Stimulated activated CD4-positive, alpha-beta T cell treated with anti-CD3 and anti-CD28 coated beads, Interleukin-2, amount 100 ng/mL, for 48 hours (primary cell): ENCODE measurements around the gene CDC25B.

Experiments used
- DNase-seq, 2 donors: peaks; one replicate each; pipeline ENCODE4 v3.0.0-alpha.2; 2020

CDC25B gene

DNA sequence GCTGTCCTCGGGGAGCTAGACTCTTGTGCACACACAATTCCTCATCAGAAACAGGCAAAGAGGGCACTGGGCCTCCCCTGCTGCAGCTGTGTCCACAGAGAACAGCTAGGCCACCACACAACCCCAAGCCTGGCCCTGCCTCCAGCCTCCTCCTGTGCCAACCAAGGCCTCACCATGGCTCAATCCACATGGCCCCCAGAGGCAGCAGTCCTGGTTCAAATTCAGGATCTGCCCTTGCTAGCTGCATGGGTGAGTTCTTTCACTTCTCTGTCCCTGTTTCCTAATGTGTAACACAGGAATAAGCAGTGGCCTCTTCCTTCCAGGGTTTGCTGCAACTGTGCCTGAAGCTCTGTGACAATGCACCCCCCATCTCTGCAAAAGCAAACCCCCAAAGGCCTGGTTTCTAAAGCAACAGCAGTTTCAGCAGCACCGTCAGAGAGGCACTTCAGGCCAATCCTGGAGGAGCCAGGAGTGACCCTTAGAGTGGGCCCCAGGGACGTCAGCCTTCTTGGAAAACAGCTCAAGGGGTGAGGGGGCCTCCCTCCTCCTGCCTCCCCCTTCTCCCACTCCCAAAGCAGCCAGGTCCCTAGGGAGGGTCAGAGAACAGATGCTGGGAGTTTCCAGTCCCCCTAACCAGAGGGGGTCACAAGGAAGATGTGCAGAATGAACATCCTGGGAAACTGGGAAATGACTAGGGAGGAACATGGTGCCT lies 30.8 kb upstream of the CDC25B start:
- no peak for DNase-seq

DNA sequence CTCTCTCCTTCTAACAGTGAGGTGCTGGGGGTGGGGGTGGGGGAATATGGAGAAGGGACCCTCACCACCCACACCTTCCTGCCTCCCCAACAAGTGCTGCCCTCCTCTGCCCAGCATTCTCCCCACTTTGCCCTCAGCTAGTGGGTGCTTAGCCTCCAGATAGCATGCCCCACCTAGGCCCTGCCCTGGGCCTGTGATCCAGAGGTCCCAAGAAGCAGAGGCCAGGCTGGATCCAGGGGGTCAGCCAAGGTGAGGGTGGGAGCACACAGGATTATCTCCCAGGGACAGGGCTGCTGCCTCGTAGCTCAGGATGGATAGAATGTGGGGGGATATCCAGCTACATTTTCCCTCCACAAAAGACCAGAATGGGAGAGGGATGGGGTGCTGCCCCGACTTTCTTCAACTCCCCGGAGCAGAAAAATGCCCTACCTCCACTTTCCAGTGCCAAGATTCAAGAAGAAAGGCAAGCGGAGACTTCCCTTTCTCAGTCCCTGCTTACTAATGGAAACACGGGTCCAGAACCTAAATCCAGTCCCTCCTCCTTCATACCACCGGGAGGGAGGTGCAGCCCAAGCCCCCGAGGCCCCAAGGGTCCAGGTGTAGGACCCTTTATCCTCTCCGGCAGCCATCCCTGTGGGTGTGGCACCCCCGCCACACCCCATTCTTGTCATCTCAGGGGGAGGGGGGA lies 29.5 kb upstream of the CDC25B start:
- no peak for DNase-seq

DNA sequence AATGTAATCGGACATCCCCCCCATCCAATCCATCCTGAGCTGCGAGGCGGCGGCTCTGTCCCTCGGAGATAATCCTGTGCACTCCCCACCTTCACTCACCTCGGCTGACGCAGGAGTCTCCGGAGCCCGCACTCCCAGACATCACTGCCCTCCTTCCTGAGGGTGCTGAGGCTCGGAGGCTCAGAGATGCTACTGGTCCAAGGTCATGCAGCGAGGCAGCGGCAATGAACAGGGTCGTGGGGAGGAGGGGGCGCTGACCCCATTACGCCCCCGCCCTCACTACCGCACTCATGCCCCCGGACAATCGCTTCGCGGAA lies 29.0 kb upstream of the CDC25B start:
- DNase-seq = no peak

DNA sequence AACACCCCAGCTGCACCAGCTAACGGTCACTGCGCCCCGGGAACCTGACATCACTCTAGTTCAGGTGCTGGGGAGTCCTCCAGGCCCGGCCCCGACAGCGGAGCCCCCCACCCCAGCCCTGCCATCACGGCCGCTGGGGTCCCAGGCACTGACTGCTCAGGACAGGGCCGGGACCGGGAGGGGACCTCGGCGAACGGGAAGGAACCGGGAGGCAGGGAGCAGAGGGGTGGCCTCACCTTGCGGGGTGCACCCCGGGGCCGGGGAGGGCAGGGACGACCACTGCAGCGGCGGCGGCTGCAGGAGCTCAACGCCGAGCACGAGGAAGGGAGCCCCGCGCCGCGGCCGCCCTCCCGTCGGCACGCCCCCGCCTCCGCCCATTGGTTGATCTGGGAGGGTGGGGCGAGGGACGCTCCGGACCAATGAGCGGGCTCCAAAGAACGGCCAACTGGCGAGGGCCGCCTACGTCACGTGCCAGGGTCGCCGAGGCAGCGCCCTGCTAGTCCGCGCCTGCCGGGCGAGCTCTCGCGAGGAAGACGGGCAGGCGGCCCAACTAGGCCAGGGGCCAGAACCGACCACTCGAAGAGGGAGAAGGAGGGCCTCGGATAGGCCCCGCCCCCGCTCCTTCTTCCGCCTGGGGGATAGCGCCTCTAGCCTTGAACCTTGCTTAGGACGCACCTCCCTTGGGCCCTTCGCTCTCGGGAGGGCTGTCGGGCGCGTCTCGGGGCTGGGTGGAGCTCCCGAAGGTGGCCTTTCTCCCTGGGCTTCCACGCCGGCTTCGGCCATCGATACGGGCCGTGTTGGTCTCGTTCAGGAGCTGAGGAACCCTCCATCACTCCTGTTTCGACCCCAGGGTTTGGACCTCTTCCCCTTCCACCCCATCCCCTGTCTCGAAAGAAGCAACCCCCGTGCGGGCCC lies 28.4 kb upstream of the CDC25B start, which contains the start of gene ADISSP:
Gene ADISSP (minus strand): TSS at position 327 of the 915 bp plus-strand sequence. CDS start 7,653 bp downstream, outside the sequence.
- peak; percentile 94 to 96 for DNase-seq

DNA sequence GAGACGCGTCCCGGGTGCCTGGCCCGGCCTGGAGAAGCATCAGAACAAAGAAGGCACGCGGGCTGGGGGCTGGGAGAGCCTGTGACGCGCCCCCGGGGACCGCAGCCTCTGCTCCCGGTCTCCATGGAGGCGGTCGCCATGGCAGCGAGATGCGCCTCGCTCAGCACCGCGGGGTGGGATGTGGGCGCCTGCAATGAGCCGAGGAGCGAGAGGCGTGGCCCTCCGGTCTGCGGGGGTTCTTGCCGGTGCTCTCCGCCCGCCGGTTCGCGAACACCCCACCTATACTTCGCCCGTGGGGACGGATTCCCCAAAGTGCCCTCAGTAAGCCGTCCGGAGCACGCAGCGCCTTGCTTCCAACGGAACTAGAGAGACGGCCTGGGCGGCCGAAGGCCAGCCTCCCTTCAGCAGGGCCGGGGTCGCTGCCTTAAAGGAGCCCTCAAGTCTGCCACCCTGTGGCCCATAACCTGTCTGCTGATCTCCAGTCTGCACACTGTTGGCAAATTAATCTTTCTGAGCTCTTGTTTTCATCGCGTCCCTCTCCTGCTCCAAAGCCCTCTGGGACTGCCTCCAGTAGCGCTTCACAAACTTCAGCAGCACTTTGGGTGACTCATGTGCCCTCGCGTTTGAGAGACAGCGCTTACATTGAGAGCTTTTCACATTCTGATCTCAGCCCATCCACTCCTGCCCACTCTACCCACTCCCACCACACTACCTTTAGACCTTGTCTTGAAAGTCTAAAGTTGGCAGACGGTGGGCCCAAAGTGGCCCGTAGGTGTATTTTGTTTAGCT lies 27.6 kb upstream of the CDC25B start:
- peak; percentile 57 to 62 for DNase-seq

DNA sequence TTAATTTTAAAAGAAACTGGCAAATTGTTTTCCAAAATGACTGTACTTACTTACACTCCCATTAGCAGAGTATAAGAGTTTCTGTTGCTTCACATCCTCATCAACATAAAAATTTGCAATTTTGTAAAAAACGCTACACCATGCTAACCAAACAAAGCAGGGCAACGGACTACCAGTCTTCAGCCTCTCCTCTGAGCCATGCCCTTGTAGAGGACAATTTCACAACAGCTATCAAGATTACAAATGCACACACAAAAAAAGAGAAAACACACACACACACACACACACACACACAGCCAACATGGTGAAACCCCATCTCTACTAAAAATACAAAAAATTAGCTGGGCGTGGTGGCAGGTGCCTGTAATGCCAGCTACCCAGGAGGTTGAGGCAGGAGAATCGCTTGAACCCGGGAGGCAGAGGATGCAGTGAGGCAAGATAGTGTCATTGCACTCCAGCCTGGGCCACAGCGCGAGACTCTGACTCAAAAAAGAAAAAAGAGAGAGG lies 24.5 kb upstream of the CDC25B start:
- no peak for DNase-seq

DNA sequence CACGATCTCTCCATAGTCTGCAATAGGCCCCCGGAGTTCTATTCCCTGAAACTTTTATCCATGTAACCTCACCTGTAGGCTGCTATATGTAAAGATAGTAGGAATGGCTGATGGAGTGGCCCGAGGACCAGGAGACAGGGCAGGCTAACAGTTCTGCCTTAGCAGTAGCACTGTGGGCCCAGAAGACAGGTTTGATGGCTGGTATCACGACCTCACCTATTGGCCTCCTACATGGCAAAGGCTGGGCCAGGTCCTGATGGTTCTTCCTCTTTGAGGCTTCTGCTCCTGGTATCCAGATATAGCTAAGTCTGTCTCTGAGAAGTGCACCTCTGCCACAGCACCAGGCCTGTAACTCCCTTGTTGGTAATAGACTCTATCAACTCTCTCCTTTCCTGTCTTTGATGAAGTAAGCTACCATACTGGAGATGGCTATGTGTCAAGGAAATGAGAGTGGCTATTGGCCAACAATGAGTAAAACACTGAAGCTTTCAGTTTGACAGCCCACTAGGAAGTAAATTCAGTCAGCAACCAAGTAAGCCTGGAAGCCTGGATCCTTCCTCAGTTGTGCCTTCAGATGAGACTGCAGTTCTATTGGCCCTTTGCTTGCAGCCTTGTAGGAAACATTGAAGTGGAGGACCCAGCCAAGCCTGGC lies 20.5 kb upstream of the CDC25B start:
- no peak for DNase-seq

DNA sequence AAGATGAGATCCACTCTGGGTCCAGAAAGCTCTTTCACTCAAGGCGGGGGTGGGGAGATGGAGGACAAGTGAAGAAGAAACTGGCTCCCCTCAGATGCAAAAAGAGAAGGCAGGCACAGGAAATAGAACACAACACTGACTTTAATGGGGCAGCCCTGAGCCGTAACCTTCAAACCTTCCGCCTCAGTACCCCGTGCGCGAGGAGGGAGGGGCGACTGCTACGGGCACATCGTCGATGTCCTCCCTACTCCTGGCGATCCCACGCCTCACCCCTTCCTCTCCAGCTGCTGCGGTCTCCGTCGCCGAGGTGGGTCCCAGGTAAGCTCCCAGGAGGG lies 18.8 kb upstream of the CDC25B start:
- no peak for DNase-seq

DNA sequence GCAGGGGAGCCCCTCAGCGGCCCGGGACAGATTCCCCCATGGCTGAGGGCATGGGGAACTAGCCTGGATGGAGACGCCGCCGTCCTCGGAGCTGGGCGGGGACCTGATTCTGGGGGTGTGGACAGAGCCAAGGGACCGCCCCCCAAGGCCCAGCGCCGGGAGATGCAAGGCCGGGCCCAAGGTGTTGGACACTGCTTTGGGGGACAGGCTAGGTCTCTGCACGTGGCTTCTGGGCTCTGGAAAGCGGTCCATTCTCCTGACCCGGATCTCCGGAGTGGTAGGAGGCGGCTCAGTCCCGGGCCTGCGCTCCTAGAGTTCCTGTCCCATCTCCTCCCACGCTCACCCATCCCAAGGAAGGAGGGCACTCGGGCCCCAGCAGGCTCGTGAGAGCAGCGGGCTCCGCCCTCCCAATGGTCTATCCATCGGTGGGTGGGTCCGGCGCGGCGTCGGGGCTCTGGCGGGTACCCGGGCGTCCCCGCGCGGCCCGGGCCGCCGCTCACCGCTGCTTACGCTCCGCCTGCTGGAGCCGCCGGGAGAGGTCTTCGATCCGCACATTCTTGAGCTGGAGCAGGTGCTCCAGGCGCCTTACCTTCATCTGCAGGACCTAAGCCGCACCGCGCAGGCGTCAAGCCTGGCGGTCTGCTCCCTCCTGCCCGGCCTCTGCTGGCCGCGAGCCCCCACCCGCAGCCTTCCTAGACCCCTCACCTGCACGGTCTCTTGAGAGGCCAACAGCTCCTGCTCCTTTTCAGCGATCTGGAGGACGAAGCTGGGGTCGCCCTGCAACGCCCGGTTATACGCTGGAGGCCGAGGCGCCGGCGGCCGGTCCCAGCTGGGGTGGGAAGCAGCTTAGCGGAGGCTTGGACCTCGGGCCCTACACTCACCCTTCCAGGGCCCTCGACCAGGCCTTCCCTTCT lies 18.1 kb upstream of the CDC25B start:
- peak in 1 of 2 donors; percentile 52 for DNase-seq

DNA sequence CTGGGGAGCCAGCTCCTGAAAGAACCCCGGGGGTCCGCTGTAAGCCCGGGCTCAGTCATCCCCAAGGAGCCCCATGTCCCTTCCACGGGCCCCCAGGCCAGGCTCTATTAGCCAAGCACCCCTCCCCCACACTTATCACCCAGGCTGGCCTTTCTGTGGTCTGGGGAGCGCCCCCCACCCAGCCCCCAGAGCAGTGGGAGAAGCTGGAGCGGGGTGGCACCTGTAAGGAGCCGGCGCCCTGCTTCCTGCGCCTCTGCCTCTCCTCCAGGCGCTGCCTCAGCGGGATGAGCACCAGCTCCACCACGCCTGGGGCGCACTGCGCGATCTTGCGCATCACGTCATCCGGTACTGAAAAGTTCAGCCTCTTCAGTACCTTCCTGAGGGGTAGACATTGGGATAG lies 17.1 kb upstream of the CDC25B start:
- DNase-seq = no peak

DNA sequence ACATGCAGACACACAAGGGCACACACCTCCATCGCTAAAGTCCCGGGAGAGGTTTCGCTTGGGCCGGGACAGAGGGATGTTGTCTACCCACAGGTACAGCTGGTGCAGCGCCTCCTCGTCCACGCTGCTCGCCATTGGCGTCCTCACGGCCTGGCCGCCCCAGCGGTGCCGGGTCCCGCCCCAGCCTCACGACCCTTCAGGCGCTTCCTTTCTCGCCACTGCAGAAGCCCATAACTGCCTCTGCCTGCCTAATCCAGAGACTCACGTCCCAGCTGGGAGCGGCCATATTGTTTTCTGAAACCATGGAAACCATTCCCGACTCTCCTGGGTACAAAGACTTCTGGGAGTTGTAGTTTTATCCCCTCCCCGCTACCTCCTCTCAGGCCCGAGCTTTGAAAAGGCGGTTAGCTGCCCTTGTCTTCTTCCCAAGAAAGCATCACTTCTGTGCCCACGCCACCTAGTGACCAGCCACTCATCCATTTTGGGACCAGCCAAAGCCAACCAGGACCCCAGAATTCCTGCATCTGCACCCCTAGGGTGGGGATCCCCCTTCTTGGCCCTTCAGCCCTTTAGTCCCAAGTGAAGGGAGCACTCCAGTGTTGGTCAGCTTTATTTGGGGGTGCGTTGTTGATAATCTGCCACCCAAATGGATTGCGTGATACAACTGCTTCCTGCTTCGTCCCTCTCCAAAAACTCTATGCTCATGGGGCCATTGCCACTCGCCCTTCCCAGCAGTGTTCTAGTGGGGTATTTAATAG lies 14.8 kb upstream of the CDC25B start, which contains the start of gene SPEF1:
Gene SPEF1 (minus strand): TSS at position 296 of the 758 bp plus-strand sequence. CDS start 161 bp downstream, at position 135.
- no peak for DNase-seq

DNA sequence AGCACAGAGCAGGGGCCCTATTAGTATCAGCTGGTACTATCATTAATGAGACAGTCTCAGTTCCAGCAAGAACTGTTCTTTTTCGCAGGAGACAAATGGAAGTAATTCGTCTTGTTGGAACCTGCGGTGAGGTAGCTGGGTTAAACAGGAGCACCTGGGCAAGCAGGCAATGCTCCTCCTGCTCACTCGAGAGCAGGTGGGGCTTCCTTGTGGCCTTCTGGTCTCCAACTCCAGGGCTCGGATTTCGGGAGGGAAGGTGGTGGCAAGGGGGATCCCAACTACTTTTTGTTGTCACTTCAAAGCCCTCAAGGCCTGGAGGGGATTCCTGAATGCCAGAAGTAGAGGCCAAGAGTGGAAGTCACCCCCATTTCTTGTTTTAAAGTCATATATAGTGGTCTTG lies 13.5 kb upstream of the CDC25B start:
- DNase-seq = no peak

DNA sequence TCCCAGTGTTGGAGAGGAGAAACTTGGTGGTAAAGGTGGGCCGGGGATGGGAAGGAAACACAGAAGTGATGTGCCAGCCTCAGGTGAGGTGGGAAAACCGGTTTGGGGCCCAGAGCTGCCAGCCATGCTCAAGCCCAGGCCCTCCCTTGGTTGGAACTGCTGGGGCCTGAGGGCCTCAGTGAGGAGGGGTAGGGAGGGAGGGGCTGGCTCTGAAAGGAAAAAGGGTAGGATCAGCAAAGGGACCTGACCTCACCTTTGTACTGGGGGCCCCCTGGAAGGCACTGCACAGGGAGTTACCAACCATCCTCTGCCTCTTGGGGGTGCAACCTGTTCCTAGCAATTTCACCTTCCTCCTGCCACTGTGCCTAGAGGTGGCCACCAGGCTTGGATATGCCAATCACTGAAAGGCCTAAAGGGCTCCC lies 13.0 kb upstream of the CDC25B start:
- DNase-seq = no peak

DNA sequence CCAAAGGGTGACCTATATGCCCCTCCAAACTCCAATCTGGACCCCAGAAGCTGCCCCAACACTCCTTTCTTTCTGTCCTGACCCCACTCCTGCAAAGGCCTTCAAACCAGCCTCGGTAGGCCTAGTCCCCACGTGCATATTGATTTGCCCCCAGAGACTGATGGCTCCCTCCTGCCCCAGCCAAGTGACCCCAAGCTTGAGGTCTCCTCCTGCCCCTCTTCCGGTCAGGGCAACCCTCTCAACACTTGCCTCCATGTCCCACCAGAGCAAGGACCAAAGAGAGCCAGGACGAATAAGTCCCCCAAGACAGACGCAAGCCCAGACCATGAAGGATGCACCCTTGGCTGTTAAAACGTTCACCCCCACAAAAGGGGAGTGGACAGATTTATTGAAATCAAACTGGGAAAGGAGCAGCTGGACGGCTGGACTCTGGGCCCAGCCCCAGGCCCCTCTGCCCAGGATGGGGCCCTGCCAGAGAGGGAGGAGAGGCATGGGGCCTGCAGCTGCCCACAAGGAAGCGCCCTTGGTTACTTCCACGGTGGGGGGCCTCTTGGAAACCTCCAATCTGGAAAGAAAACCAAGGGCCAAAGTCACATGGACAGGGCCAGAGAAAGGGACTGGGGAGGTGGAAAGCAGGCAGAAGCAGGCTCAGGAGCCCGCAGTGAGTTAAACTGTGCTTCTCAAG lies 12.5 kb upstream of the CDC25B start:
- DNase-seq = no peak

DNA sequence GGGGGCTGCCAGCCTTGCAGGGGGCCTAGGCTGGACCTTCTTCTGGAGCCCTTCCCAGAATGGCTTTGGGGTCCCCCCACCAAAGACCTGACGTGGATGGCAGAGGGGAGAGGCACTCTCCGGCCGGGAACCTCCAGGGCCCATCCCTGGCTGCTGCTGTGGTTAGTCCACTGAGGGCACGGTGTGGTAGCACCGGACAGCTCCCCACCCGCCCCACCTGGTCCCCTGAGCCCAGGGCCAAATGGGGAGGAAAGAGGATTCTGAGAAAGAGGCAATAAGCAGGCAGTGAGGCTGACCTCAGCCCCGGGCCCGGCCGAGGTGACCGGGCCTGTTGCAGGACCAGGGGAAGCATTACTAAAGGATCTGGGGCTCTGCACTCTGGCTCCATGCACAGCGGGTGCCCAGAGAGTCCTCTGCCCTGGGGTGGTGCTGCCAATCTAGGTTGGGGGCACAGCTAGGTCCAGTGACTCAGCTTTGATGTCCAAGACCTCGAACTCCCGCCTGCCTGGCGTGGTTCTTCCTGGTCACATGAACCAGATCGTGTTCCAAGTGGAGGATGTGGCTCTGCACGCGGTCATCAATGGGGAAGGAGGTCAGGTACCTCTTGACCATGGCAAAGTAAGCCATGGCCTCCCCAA lies 11.8 kb upstream of the CDC25B start:
- DNase-seq = no peak

DNA sequence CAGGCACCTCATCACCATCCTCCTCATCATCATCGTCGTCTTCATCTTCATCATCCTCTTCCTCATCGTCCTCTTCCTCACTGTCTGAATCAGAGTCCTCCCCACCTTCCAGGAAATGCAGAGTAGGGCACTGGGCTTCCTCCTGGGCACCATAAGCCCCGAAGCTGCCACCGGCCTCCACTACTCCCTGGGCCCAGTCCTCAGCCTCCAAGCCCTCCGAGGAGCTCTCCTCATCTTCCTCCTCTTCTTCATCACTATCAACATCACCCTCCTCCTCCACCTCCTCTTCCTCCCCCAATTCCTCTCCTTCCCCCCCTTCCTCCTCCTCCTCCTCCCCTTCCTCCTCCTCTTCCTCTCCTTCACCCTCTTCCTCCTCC lies 11.3 kb upstream of the CDC25B start:
- DNase-seq = no peak

DNA sequence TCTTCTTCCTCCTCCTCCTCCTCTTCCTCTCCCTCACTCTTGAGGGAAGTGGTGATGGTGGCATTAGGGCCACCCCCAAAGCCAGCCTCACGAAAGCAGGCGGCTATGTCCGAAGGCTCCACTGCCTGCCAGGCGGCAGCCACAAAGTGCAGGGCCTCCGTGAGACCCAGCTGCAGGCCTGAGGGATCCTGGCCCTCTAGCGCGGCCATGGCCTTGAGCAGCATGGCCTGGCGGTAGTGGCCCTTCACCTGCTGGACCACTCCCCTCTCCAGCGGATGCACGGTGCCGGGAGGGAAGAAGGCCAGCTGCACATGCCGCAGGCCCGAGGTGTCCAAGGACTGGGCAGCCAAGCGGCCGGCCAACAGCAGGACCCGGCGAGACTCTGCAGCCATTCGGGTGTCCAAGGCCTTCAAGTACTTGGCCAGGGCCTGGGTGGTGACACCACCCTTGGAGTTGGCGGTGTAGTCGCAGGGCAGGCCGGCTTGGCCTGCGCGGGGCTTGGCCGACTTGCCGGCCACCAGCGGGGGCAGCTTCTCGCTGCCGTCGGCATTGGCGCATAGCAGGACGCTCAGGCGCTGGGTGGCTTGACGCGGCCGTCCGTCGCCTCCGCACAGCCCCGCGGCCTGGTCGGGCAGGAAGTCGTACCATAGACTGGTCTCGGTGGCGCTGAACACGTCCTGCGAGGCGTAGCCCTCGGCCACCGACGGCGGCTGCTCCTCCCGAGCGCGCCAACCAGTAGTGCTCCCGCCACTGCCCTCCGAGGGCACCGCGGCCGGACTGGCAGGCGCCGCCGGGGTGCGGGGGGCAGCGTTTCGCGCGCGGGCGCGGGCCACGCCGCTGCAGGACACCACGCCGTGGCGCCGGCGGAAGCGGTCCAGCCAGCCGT lies 10.6 kb upstream of the CDC25B start:
- DNase-seq = no peak

DNA sequence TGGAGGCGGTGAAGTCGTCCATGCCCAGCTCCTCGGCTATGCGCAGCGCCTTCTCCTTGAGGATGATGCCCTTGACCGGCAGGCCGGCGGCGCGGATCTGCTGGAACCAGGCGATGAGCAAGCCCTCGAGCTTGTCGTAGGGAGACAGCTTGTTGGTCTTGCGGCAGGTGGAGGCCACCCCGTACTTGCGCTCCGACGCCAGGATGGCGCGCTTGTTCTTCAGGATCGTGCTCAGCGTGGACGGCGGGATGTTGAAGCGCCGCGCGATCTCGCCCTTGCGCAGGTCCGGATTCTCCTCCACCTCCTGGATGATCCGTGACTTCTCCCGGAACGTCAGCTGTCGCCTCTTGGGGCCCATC lies 10.0 kb upstream of the CDC25B start:
- no peak for DNase-seq
